Body of pancreas (tissue), 4 donors: ENCODE data around the gene WDR82. TPM values are rescaled to one million over a fixed set of nuclear protein-coding genes. Genes with fewer than 3 reads are reported as not detected.

Experiments
- ATAC-seq: fragments of 150-250 bp; one replicate; pipeline ENCODE4 v1.9.1; 2016
- DNase-seq, 4 donors: peaks; one replicate each; pipeline ENCODE4 v3.0.0-alpha.2; 2019
- H3K27ac ChIP-seq, 4 donors: fragments of 200-600 bp; sonication (generic); 1 replicate in 3 of 4; 2 replicates in 1 of 4; pipeline versions ENCODE4 v1.5.1 to v1.6.1; 2016 to 2019; ENCODE audit warnings: mild to moderate bottlenecking in 1 of 4, mixed read lengths in 1 of 4, moderate library complexity in 1 of 4
- H3K27me3 ChIP-seq, 2 donors: fragments of 200-600 bp; sonication (generic); one replicate each; pipeline ENCODE4 v1.6.0; 2016; ENCODE audit warnings: mild to moderate bottlenecking in 1 of 2
- H3K36me3 ChIP-seq, 2 donors: fragments of 200-600 bp; sonication (generic); replicated peaks in 1 of 2; 2 replicates each; pipeline ENCODE4 v1.5.1; 2016; ENCODE audit warnings: low read depth in 2 of 2; ENCODE audit not compliant: insufficient read depth in 1 of 2
- H3K4me1 ChIP-seq: fragments of 200-600 bp; sonication (generic); one replicate; pipeline ENCODE4 v1.6.0; 2016
- H3K4me3 ChIP-seq, 2 donors: fragments of 200-600 bp; sonication (generic); 1 replicate in 1 of 2; 2 replicates in 1 of 2; pipeline ENCODE4 v1.5.1; 2016 to 2019
- H3K9me3 ChIP-seq, 3 donors: fragments of 200-600 bp; sonication (generic); 1 replicate in 2 of 3; 2 replicates in 1 of 3; pipeline ENCODE4 v1.5.1; 2016
- POLR2A ChIP-seq, 3 donors: fragments of 450-650 bp; IDR thresholded peaks; one replicate each; pipeline ENCODE4 v1.6.1; 2016; ENCODE audit warnings: antibody characterized with exemption in 3 of 3, mild to moderate bottlenecking in 2 of 3
- WGBS, 2 donors: methylation state at CpG; one replicate each; pipeline ENCODE4 v1.1.5; 2017; 5-methylcytosine and 5-hydroxymethylcytosine counted together
- intact Hi-C: fragments of 100-400 bp; cut with DNase I; formaldehyde crosslinking; loops from one replicate; pipeline ENCODE4 v1.15.1; 2023
- microRNA counts, 2 donors: library from miRNA; unstranded; fragments of <30 nt; microRNA quantifications; one replicate each; lab custom pipeline; 2017
- microRNA-seq, 2 donors: library from miRNA; unstranded; fragments of <30 nt; microRNA quantifications; one replicate each; pipeline ENCODE4, GENCODE V29; 2016; ENCODE audit warnings: borderline number of aligned reads in 2 of 2, borderline replicate concordance in 2 of 2
- small RNA-seq: library from RNA; depleted of rRNA; stranded (forward); fragments of <200 nt; gene quantifications from one replicate; pipeline ENCODE3, GENCODE V24; 2016
- total RNA-seq, 2 donors: library from RNA; depleted of rRNA; stranded (reverse); fragments of >200 nt; gene quantifications; one replicate each; pipeline ENCODE4 v1.1.0, GENCODE V29; 2016
- TF ChIP-seq, protein P1 (sequence below), 7 experiments: fragments of 450-650 bp in 4 of 7; fragments of 200-600 bp in 3 of 7; sonication (generic) in 3 of 7; IDR thresholded peaks; one replicate each; pipeline ENCODE4 v1.5.1; 2016 to 2019; ENCODE audit warnings: antibody characterized with exemption in 7 of 7

The WDR82 gene
- total RNA-seq, 2 donors from 2014 or later = 19.1 to 21.5 TPM

DNA sequence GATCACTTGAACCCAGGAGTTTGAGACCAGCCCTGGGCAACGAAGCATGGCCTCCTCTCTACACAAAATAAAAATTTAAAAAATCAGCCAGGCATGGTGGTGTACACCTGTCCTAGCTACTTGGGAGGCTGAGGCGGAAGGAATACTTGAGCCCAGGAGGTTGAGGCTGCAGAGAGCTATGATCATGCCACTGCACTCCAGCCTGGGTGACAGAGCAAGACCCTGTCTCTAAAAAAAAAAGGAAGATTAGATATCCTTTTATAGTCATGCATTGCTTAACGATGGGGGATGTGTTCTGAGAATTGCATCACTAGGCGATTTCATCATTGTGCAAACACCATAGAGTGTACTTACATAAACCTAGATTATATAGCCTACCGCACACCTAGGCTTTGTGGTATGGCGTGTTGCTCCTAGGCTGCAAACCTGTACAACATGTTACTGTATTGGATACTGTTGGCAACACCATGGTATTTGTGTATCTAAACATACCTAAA, 67.9 kb downstream of the WDR82 start:
- peaks cover 3 to 57% of the 10 kb centered on the region in 2 donors for H3K36me3 ChIP-seq
- TF ChIP-seq, protein P1, sequence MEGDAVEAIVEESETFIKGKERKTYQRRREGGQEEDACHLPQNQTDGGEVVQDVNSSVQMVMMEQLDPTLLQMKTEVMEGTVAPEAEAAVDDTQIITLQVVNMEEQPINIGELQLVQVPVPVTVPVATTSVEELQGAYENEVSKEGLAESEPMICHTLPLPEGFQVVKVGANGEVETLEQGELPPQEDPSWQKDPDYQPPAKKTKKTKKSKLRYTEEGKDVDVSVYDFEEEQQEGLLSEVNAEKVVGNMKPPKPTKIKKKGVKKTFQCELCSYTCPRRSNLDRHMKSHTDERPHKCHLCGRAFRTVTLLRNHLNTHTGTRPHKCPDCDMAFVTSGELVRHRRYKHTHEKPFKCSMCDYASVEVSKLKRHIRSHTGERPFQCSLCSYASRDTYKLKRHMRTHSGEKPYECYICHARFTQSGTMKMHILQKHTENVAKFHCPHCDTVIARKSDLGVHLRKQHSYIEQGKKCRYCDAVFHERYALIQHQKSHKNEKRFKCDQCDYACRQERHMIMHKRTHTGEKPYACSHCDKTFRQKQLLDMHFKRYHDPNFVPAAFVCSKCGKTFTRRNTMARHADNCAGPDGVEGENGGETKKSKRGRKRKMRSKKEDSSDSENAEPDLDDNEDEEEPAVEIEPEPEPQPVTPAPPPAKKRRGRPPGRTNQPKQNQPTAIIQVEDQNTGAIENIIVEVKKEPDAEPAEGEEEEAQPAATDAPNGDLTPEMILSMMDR (IDR thresholded peaks at IDR 0.05) = no peak
- no peak for TF ChIP-seq POLR2A (IDR thresholded peaks at IDR 0.05)
- H3K27ac ChIP-seq = no peak overlapping the region
- intact Hi-C loops = no loop called here
- DNase-seq (peak in 1 of 4 donors; percentile 55), ATAC-seq (peak; percentile 48)
- H3K4me3 ChIP-seq = no peak overlapping the region
- no peaks in the 10 kb centered on the region for H3K9me3 ChIP-seq
- H3K27me3 ChIP-seq = no peaks in the 10 kb centered on the region
- 57 to 69% methylated on average over 6 of the region's 6 CpGs for WGBS, 2 donors
- H3K4me1 ChIP-seq = no peaks in the 10 kb centered on the region

DNA sequence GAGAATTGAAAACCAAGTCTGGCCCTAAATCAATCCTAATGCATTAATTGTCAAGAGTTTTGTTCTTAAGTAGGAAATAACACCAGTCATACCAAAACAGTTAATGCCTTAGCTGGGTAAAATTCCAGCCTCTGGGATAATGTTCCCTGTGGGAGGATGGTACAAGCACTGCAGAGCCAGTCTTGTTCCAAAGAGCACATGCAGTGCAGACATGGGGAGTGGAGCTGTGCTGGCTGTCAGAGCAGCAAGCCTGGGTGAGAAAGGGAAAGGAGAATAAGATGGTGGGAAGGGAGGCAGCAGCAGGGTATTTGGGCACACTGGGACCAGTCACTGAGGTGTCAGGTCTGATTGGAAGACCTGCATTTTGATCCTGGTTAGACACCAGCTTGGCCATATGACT, 68.4 kb downstream of the WDR82 start:
- DNase-seq (no peak), ATAC-seq (no peak)
- no peak overlapping the region for H3K4me3 ChIP-seq
- TF ChIP-seq POLR2A (IDR thresholded peaks at IDR 0.05) = no peak
- peaks cover 3 to 57% of the 10 kb centered on the region in 2 donors for H3K36me3 ChIP-seq
- H3K4me1 ChIP-seq = peaks cover under 1% of the 10 kb centered on the region
- no peaks in the 10 kb centered on the region for H3K27me3 ChIP-seq
- H3K9me3 ChIP-seq = no peaks in the 10 kb centered on the region
- H3K27ac ChIP-seq = no peak overlapping the region
- intact Hi-C loops = no loop called here

DNA sequence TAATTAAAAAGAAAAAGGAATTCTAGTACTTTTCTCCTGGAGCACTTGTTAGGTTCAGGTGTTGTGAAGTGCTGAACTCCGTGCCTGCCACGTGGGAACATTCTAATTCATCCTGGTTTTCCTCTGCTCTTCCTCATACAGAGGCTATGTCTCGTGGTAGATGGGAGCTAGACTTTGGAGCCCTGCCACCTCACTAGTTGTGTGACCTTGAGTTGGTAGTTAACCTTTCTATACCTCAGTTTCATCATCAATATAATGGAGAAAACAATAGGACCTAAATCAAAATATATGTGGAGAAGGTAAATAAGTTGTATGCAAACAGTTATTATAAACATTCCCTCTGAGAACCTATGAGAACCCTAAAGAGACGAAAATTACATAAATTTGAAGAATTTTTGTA, 69.9 kb downstream of the WDR82 start:
- no peaks in the 10 kb centered on the region for H3K27me3 ChIP-seq
- 82 to 86% methylated on average over 4 of the region's 4 CpGs for WGBS, 2 donors
- peaks cover 3 to 56% of the 10 kb centered on the region in 2 donors for H3K36me3 ChIP-seq
- H3K4me1 ChIP-seq = peaks cover 10% of the 10 kb centered on the region
- TF ChIP-seq, protein P1 (IDR thresholded peaks at IDR 0.05) = no peak
- no peak for TF ChIP-seq POLR2A (IDR thresholded peaks at IDR 0.05)
- H3K27ac ChIP-seq = no peak overlapping the region
- ATAC-seq (no peak), DNase-seq (no peak)
- intact Hi-C loops = no loop called here
- no peaks in the 10 kb centered on the region for H3K9me3 ChIP-seq
- no peak overlapping the region for H3K4me3 ChIP-seq

DNA sequence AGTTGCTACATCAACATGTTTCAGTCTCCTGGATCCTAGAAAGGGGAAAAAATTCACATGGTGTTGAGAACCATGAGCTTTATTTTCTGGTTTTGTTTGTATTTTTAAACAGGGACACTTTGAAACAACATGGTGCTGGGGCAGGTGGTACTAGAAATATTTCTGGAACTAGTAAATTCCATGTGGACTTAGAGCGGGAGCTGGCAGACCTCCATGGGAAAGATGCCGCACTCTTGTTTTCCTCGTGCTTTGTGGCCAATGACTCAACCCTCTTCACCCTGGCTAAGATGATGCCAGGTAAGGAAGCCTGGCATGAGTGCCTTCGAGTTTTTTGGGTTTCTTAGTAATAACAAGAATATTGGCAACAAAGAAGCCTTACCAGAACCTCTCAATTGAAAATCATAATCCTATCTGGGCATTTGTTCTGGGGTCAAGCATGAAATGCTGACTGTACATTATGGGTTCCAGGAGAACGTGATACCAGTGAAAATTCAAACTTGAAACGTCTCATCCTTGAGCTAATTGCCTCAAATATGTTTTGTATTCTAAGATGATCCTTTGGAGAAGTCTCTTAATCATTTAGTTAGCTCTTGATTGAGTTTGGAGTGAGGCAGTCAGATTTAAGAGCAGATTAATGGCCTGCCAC, 72.6 kb downstream of the WDR82 start:
- 76 to 85% methylated on average over 6 of the region's 6 CpGs for WGBS, 2 donors
- Histone ChIP-seq H3K36me3 (peaks cover 0 to 34% of the 10 kb centered on the region in 2 donors), H3K4me1 (peaks cover 10% of the 10 kb centered on the region), H3K4me3 (no peak overlapping the region), H3K27ac (no peak overlapping the region), H3K9me3 (no peaks in the 10 kb centered on the region), H3K27me3 (no peaks in the 10 kb centered on the region)
- intact Hi-C loops = no loop called here
- TF ChIP-seq, protein P1 (IDR thresholded peaks at IDR 0.05) = no peak
- TF ChIP-seq POLR2A (IDR thresholded peaks at IDR 0.05) = no peak
- DNase-seq (no peak), ATAC-seq (no peak)

MicroRNA genes within 50 kb of the gene (microRNA counts, 767-probe panel; counts per million panel counts)
- 9,307 to 14,232 counts per million in 2 donors for microRNA hsa-let-7g-5p (lab: Ali Mortazavi, UCI)

Small RNA genes lying within 50 kb of the gene (microRNA-seq; reads per million reads assigned to microRNA genes)
- gene MIR135A1 (2.3 to 4.9 reads per million in 2 donors), gene MIRLET7G (103,065 to 106,051 reads per million in 2 donors)

Small RNA genes lying within 50 kb of the gene (small RNA-seq; reads per million reads assigned to genes)
- gene MIR135A1 (0.89 reads per million, percentile 31 among the genes with 10 or more reads in this experiment), gene MIRLET7G (403 reads per million, percentile 98 among the genes with 10 or more reads in this experiment)

Other genes starting within 250 kb of the WDR82 start
- 1 to 10 TPM; 2.6 to 3.3 TPM for gene DUSP7, start 222.1 kb downstream of the WDR82 start, total RNA-seq
- 1 to 10 TPM in 1 of 2 donors, under 1 TPM in 1; 0.26 to 3.3 TPM for gene POC1A, start 124.2 kb downstream of the WDR82 start, total RNA-seq
- 10 to 100 TPM; 13.5 to 63.6 TPM for gene ALAS1, start 80.5 kb downstream of the WDR82 start, total RNA-seq
- gene TLR9, start 53.0 kb downstream of the WDR82 start, total RNA-seq = under 1 TPM in 1 of 2 donors, not detected in 1; 0.26 TPM
- 10 to 100 TPM; 26.7 to 35.8 TPM for gene TWF2, start 39.5 kb downstream of the WDR82 start, total RNA-seq
- gene PPM1M, start 32.9 kb downstream of the WDR82 start, total RNA-seq = 10 to 100 TPM in 1 of 2 donors, 1 to 10 TPM in 1; 6.9 to 15.3 TPM
- 10 to 100 TPM in 1 of 2 donors, 1 to 10 TPM in 1; 5.4 to 25.4 TPM for gene GLYCTK, start 9.2 kb upstream of the WDR82 start, total RNA-seq
- gene DNAH1, start 37.7 kb upstream of the WDR82 start, total RNA-seq = 10 to 100 TPM in 1 of 2 donors, 1 to 10 TPM in 1; 6.0 to 14.8 TPM
- 10 to 100 TPM; 40.7 to 49.4 TPM for gene BAP1, start 131.4 kb upstream of the WDR82 start, total RNA-seq
- 1 to 10 TPM; 4.0 to 4.9 TPM for gene PHF7, start 132.0 kb upstream of the WDR82 start, total RNA-seq
- 10 to 100 TPM in 1 of 2 donors, 1 to 10 TPM in 1; 3.9 to 13.2 TPM for gene SEMA3G, start 166.5 kb upstream of the WDR82 start, total RNA-seq
- 10 to 100 TPM in 1 of 2 donors, under 1 TPM in 1; 0.99 to 10.4 TPM for gene TNNC1, start 175.4 kb upstream of the WDR82 start, total RNA-seq
- gene NISCH, start 177.0 kb upstream of the WDR82 start, total RNA-seq = 100 to 1,000 TPM in 1 of 2 donors, 10 to 100 TPM in 1; 58.9 to 115 TPM
- 10 to 100 TPM; 50.4 to 55.3 TPM for gene STAB1, start 216.7 kb upstream of the WDR82 start, total RNA-seq